ENCODE measurements around the gene BMP10.

BMP10 gene

DNA sequence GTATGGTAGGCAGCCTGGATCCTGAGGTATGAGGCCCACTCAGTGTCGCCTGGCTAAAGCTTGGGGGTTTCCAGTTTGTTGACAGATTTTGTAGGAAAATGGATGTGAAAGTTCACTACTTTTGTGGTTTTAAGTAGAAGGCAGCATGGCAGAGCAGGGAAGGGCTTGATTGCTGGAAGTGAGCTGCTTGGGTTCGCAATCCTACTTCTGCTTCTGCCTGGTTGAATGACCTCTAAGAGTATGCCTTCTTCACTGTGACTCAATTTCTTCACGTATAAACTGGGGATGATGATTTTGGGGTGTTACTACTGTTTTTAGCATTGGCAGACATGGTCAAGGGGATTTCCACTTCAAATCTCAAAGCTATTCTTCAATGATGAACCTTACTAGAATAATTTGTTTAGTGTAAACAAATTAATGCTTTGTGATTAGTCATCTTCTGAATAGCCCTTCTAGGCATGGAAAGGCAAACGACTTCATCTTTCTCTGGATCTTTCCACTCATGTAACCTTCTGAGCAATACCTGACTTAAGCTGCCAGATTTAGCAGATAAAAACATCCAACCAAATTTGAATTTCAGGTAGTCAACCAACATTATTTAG, 13.2 kb downstream of the BMP10 start:
- DNase-seq (ENCODE audit: low read depth, low spot score): no peak
- in situ Hi-C loops (cut with HindIII; ENCODE audit: low sequenced_read_pairs): no loop called here
- no peak overlapping the region for H3K4me3 ChIP-seq (ENCODE audit: low read depth, low read length)
- TF ChIP-seq, protein P1, sequence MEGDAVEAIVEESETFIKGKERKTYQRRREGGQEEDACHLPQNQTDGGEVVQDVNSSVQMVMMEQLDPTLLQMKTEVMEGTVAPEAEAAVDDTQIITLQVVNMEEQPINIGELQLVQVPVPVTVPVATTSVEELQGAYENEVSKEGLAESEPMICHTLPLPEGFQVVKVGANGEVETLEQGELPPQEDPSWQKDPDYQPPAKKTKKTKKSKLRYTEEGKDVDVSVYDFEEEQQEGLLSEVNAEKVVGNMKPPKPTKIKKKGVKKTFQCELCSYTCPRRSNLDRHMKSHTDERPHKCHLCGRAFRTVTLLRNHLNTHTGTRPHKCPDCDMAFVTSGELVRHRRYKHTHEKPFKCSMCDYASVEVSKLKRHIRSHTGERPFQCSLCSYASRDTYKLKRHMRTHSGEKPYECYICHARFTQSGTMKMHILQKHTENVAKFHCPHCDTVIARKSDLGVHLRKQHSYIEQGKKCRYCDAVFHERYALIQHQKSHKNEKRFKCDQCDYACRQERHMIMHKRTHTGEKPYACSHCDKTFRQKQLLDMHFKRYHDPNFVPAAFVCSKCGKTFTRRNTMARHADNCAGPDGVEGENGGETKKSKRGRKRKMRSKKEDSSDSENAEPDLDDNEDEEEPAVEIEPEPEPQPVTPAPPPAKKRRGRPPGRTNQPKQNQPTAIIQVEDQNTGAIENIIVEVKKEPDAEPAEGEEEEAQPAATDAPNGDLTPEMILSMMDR (IDR thresholded peaks at IDR 0.05; ENCODE audit: low read depth, low read length): no peak

DNA sequence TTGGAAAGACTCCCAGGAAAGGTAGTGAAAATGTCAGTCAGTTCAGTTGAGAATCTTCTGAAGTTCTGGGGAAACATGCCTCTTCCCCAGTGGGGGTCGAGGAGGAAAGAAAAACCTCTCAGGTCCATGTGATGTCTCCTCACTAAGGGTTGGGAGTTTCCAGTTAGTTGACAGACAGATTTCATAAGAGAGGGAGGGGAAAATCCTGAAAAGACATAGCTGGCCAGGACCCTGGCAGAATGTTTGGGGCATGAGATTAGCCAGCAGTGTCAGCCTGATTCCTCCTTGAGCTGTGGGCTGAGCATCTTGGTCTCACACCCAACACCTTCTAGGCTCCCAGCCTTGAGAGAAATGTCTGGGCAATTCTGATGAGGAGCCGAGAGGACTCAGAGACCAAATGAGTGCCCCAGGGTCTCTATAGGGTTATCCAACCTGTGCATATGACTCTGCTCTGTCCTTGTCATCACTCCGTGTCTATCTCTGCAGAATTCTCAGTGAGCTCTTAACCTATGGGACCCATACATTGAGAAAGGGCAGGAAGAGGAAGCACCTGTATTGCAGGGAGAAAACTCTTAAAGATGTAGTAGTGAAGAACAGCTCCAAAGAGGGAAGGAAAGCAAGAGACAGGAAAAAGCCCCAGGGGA, 13.9 kb downstream of the BMP10 start:
- no peak overlapping the region for H3K4me3 ChIP-seq (ENCODE audit: low read depth, low read length)
- DNase-seq (ENCODE audit: low read depth, low spot score): no peak
- in situ Hi-C loops (cut with HindIII; ENCODE audit: low sequenced_read_pairs): no loop called here
- TF ChIP-seq, protein P1 (IDR thresholded peaks at IDR 0.05; ENCODE audit: low read depth, low read length): no peak

DNA sequence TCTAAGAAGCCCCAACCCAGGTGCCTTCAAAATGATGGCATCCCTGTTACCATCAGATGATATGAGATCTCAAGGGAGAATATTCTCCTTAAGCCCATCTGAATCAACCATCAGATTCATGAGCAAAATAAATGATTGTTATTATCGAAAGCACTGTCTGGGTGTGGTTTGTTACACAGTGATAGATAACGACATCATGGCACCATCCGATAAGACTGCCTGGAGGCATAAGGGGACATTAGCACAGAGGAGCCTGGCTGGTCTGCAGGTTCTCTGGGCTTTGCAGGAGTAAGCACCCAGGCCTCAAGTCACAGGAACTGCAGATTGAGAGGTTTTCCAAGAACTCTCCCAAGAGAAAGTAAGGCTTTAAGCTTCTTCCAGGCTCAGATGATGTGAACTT, 15.6 kb downstream of the BMP10 start:
- TF ChIP-seq, protein P1 (IDR thresholded peaks at IDR 0.05; ENCODE audit: low read depth, low read length): no peak
- H3K4me3 ChIP-seq (ENCODE audit: low read depth, low read length): no peak overlapping the region
- in situ Hi-C loops (cut with HindIII; ENCODE audit: low sequenced_read_pairs): no loop called here
- no peak for DNase-seq (ENCODE audit: low read depth, low spot score)

DNA sequence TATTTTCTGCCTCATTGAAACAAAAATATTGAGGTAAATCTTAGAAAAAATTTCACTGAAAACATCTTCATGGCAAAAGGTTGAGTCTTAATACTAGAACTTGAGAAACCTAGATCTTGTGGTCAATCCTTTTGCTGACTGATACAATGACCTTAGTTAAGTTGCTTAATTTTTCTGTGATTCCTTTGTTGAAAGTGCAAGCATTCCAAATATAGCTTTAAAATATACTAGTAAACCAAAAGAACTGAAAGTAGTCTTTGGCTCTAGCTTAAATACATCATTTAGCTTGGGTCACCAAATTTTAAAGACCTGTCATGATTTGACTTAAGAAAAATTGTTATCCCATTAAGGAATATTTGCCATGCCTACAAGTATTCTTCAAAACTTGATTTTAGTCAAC, 16.7 kb downstream of the BMP10 start:
- in situ Hi-C loops (cut with HindIII; ENCODE audit: low sequenced_read_pairs): no loop called here
- DNase-seq (ENCODE audit: low read depth, low spot score): no peak
- no peak overlapping the region for H3K4me3 ChIP-seq (ENCODE audit: low read depth, low read length)
- TF ChIP-seq, protein P1 (IDR thresholded peaks at IDR 0.05; ENCODE audit: low read depth, low read length): no peak

DNA sequence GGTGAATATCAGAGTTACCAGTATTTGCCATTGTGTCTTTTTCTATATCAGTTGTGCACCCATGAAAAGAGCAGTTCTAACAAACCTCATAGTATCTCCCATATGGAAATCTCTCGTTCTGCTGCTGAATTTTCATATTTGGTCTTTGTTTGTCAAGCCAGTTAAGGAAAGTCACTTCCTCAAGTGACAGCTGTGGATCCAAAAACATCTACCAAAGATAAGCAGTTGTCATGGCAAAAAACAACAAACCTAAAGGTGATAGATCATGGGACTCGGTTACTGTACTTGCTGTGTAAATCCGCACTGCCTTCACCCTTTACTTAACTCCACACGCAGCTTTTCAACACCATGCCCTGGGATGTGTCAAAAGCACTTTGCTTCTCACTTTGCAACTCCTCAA, 17.3 kb downstream of the BMP10 start:
- in situ Hi-C loops (cut with HindIII; ENCODE audit: low sequenced_read_pairs): no loop called here
- DNase-seq (ENCODE audit: low read depth, low spot score): no peak
- H3K4me3 ChIP-seq (ENCODE audit: low read depth, low read length): no peak overlapping the region
- TF ChIP-seq, protein P1 (IDR thresholded peaks at IDR 0.05; ENCODE audit: low read depth, low read length): no peak

DNA sequence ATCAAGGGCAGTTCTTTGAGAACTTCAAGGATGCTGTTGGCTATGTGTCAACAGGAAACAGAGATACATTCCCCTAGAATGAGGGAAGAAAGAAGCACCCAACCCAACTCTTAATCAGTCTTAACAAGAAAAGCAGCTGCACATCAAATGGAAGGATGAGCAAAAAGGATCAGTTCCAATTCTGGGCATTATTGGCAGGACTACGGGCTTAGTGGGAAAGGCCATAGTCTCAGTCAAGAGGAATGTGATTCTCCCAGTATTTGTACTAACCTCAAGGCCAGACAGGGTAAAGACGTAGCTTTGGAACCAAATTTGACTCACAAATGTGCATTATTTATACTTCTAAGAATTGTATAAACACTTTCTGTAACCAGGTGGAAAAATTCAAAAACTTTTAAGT, 18.2 kb downstream of the BMP10 start:
- no peak overlapping the region for H3K4me3 ChIP-seq (ENCODE audit: low read depth, low read length)
- DNase-seq (ENCODE audit: low read depth, low spot score): peak; percentile 9
- TF ChIP-seq, protein P1 (IDR thresholded peaks at IDR 0.05; ENCODE audit: low read depth, low read length): no peak
- in situ Hi-C loops (cut with HindIII; ENCODE audit: low sequenced_read_pairs): no loop called here
